GM23248 (cell line): Measurements from ENCODE around the gene COPG2.

Experiments
- EZH2 ChIP-seq: fragments of 200-600 bp; sonication (generic); IDR thresholded peaks from 2 replicates; pipeline ENCODE4 v1.6.1; 2018; ENCODE audit warnings: antibody characterized with exemption, mild to moderate bottlenecking; ENCODE audit not compliant: insufficient read depth, poor library complexity, severe bottlenecking
- EZH2phosphoT487 ChIP-seq: fragments of 200-600 bp; sonication (generic); IDR thresholded peaks from 2 replicates; pipeline ENCODE4 v1.6.1; 2018; ENCODE audit warnings: antibody characterized with exemption, moderate library complexity, mild to moderate bottlenecking, low read depth; ENCODE audit not compliant: insufficient read depth

DNA sequence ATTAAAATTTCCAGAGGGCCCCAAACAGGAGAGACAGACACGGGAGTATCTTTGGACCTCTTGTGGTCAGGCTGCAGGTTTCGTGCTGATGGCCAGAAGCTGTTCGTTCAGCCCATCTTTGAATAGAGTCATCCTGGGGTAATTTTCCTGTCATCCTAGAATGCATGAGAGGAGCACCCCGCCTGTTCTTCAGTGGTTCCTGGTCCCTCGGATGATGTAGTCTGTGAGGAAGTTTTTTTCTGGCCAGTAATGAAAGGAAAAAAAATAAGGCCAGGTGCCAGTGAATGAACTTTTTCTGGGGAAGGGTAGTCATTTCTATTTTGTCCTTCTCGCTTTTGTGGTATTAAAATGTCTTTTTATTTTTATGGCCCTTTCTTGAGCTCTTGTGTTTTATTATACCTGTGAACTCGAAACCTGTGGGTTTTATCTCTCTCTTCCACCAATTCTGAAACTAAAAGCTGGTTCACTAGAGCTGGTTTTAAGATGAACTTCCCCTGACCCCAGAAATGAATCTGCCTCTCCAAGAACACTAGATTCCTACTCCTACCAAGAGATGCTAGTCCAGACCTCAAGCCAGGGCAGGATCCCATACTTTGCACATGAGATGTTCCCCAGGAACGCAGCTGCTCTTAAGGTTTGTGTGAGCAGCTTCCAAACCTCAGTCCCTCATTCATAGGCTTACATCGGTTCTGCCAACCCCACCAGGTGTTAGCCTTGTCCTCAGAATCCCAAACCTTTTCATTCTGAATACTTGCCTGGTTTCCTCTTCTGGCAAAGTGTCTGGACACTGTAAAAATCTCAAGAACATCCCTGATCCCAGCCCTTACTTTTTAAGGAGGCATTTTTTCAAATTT is 192.0 kb downstream of the COPG2 start:
- TF ChIP-seq EZH2phosphoT487 (no peak), EZH2 (no peak)
